Measurements from ENCODE around the gene TMEM132D. TPM values are rescaled to one million over a fixed set of nuclear protein-coding genes. Genes with fewer than 3 reads are reported as not detected.

The TMEM132D gene
- total RNA-seq, 1 donor from 2014 or later = not detected

GRCh38 chr12:129532707-129533499, 370.9 kb downstream of the TMEM132D start:
- Histone ChIP-seq H3K27ac (no peak overlapping the region), H3K4me1 (no peaks in the 10 kb centered on the region), H3K36me3 (no peaks in the 10 kb centered on the region), H3K9me3 (no peaks in the 10 kb centered on the region), H3K27me3 (no peaks in the 10 kb centered on the region), H3K4me3 (no peak overlapping the region)
- intact Hi-C loops (cut with DNase I) = no loop called here
- TF ChIP-seq POLR2AphosphoS5 (IDR thresholded peaks at IDR 0.05; ENCODE audit: insufficient read depth in 1 of 2, low read depth in 1 of 2) (no peak), POLR2A (IDR thresholded peaks at IDR 0.05) (no peak)
- TF ChIP-seq, protein P1, sequence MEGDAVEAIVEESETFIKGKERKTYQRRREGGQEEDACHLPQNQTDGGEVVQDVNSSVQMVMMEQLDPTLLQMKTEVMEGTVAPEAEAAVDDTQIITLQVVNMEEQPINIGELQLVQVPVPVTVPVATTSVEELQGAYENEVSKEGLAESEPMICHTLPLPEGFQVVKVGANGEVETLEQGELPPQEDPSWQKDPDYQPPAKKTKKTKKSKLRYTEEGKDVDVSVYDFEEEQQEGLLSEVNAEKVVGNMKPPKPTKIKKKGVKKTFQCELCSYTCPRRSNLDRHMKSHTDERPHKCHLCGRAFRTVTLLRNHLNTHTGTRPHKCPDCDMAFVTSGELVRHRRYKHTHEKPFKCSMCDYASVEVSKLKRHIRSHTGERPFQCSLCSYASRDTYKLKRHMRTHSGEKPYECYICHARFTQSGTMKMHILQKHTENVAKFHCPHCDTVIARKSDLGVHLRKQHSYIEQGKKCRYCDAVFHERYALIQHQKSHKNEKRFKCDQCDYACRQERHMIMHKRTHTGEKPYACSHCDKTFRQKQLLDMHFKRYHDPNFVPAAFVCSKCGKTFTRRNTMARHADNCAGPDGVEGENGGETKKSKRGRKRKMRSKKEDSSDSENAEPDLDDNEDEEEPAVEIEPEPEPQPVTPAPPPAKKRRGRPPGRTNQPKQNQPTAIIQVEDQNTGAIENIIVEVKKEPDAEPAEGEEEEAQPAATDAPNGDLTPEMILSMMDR (IDR thresholded peaks at IDR 0.05) = no peak
- no peak for DNase-seq (ENCODE audit: extremely low spot score in 2 of 2)

GRCh38 chr12:129532082-129532481, 371.7 kb downstream of the TMEM132D start:
- intact Hi-C loops (cut with DNase I) = no loop called here
- DNase-seq (ENCODE audit: extremely low spot score in 2 of 2) = no peak

DNA sequence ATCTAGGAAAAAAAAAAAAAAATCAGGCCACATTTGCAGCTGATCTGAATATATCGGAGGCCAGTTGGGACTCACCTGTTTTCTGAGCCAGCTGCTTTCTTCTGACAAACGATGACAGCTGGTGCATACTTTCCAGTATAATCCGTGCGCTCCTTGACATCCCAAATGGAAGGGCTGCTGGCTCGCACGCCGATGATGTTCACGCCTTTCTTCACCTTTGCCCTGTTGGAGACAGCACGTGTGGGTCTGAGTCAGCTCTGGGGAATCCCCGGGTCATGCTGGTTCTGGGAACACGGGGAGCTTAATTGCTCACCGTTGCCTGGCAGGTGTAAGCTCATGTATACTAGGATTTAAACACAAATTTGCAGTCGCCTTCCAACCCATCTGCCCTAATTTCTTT, 372.8 kb downstream of the TMEM132D start:
- no peaks in the 10 kb centered on the region for H3K27me3 ChIP-seq
- TF ChIP-seq, protein P1 (IDR thresholded peaks at IDR 0.05) = no peak
- TF ChIP-seq POLR2A (IDR thresholded peaks at IDR 0.05) (no peak), POLR2AphosphoS5 (IDR thresholded peaks at IDR 0.05; ENCODE audit: insufficient read depth in 1 of 2, low read depth in 1 of 2) (no peak)
- H3K9me3 ChIP-seq = no peaks in the 10 kb centered on the region
- no peaks in the 10 kb centered on the region for H3K36me3 ChIP-seq
- no peak for DNase-seq (ENCODE audit: extremely low spot score in 2 of 2)
- H3K27ac ChIP-seq = no peak overlapping the region
- intact Hi-C loops (cut with DNase I) = no loop called here
- H3K4me3 ChIP-seq = no peak overlapping the region
- H3K4me1 ChIP-seq = no peaks in the 10 kb centered on the region

More at GRCh38 chr12:129532082-129532481, 371.7 kb downstream of the TMEM132D start:
- no peaks in the 10 kb centered on the region for H3K9me3 ChIP-seq
- TF ChIP-seq, protein P1 (IDR thresholded peaks at IDR 0.05) = no peak
- no peak for TF ChIP-seq POLR2A (IDR thresholded peaks at IDR 0.05)
- TF ChIP-seq POLR2AphosphoS5 (IDR thresholded peaks at IDR 0.05; ENCODE audit: insufficient read depth in 1 of 2, low read depth in 1 of 2) = no peak
- H3K36me3 ChIP-seq = no peaks in the 10 kb centered on the region
- no peaks in the 10 kb centered on the region for H3K27me3 ChIP-seq
- no peaks in the 10 kb centered on the region for H3K4me1 ChIP-seq
- H3K27ac ChIP-seq = no peak overlapping the region
- no peak overlapping the region for H3K4me3 ChIP-seq

- no peaks in the 10 kb centered on the region for H3K4me1 ChIP-seq
- no peak overlapping the region for H3K27ac ChIP-seq
- no peak overlapping the region for H3K4me3 ChIP-seq
- intact Hi-C loops (cut with DNase I) = no loop called here
- no peaks in the 10 kb centered on the region for H3K27me3 ChIP-seq
- DNase-seq (ENCODE audit: extremely low spot score in 2 of 2) = no peak
- TF ChIP-seq, protein P1 (IDR thresholded peaks at IDR 0.05) = no peak
- no peak for TF ChIP-seq POLR2A (IDR thresholded peaks at IDR 0.05)
- no peak for TF ChIP-seq POLR2AphosphoS5 (IDR thresholded peaks at IDR 0.05; ENCODE audit: insufficient read depth in 1 of 2, low read depth in 1 of 2)
- no peaks in the 10 kb centered on the region for H3K9me3 ChIP-seq
- H3K36me3 ChIP-seq = no peaks in the 10 kb centered on the region
These were observed 373.3 kb downstream of the TMEM132D start for GRCh38 chr12:129530517-129530916.

- no peaks in the 10 kb centered on the region for H3K9me3 ChIP-seq
- H3K27me3 ChIP-seq = no peaks in the 10 kb centered on the region
- DNase-seq (ENCODE audit: extremely low spot score in 2 of 2) = no peak
- H3K4me1 ChIP-seq = no peaks in the 10 kb centered on the region
- no peak for TF ChIP-seq POLR2AphosphoS5 (IDR thresholded peaks at IDR 0.05; ENCODE audit: insufficient read depth in 1 of 2, low read depth in 1 of 2)
- no peak for TF ChIP-seq POLR2A (IDR thresholded peaks at IDR 0.05)
- TF ChIP-seq, protein P1 (IDR thresholded peaks at IDR 0.05) = no peak
- intact Hi-C loops (cut with DNase I) = no loop called here
- H3K27ac ChIP-seq = no peak overlapping the region
- H3K4me3 ChIP-seq = no peak overlapping the region
- no peaks in the 10 kb centered on the region for H3K36me3 ChIP-seq
These were observed 376.3 kb downstream of the TMEM132D start for GRCh38 chr12:129527506-129527905.

All from vagina (tissue), 2 donors.